Measurements from ENCODE around the gene CDHR3.

Gene CDHR3, protein sequence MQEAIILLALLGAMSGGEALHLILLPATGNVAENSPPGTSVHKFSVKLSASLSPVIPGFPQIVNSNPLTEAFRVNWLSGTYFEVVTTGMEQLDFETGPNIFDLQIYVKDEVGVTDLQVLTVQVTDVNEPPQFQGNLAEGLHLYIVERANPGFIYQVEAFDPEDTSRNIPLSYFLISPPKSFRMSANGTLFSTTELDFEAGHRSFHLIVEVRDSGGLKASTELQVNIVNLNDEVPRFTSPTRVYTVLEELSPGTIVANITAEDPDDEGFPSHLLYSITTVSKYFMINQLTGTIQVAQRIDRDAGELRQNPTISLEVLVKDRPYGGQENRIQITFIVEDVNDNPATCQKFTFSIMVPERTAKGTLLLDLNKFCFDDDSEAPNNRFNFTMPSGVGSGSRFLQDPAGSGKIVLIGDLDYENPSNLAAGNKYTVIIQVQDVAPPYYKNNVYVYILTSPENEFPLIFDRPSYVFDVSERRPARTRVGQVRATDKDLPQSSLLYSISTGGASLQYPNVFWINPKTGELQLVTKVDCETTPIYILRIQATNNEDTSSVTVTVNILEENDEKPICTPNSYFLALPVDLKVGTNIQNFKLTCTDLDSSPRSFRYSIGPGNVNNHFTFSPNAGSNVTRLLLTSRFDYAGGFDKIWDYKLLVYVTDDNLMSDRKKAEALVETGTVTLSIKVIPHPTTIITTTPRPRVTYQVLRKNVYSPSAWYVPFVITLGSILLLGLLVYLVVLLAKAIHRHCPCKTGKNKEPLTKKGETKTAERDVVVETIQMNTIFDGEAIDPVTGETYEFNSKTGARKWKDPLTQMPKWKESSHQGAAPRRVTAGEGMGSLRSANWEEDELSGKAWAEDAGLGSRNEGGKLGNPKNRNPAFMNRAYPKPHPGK

DNA sequence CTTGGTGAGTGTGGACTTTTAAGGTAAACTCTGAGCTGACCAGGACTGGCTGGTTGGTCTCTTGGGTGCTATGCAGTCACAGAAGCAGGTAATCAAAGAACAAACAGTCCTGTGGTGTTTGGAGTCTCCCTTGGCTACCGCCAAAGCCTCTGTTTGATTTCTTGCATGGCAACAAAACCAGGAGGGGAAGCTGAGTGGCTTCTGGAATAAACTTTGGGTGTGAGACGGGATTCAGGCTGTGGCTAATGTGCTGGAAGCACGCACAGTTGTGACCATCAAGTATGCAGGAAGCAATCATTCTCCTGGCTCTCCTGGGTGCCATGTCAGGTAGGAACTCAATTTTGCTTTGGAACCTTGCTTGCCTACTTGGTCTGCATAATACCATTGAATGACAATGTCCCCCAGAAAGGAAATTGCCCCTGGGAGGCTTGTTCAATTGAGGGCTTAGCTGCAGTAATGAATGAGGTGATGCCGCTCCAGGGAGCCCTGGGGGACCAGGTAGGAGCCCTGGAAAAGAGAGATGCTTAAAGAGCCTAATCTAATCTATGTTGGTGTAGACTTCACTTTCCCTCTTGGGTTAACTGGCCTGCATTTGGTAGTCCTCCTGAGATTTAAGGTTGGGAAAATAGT, at the start of gene CDHR3:
TSS of gene CDHR3 (plus strand) at position 227 of the 630 bp plus-strand sequence. CDS start at position 282, 55 bp downstream.
- no peak within 1 kb of the TSS for H3K9ac ChIP-seq
- H4K20me1 ChIP-seq: no peaks in the 10 kb centered on the region
- H3K27me3 ChIP-seq: no peaks in the 10 kb centered on the region
- no peaks in the 10 kb centered on the region for H3K4me1 ChIP-seq
- H3K27ac ChIP-seq: no peak within 1 kb of the TSS
- no peak within 1 kb of the TSS for H3K4me3 ChIP-seq
- H3K9me3 ChIP-seq: 0 out of 2 replicates have a peak, but pooled peaks cover 3% of the 10 kb centered on the region
- no peak within 1 kb of the TSS for H3K4me2 ChIP-seq
- no peaks in the 10 kb centered on the region for H3K36me3 ChIP-seq
- TF ChIP-seq Cebpa-rat (IDR thresholded peaks at IDR 0.05): no peak

DNA sequence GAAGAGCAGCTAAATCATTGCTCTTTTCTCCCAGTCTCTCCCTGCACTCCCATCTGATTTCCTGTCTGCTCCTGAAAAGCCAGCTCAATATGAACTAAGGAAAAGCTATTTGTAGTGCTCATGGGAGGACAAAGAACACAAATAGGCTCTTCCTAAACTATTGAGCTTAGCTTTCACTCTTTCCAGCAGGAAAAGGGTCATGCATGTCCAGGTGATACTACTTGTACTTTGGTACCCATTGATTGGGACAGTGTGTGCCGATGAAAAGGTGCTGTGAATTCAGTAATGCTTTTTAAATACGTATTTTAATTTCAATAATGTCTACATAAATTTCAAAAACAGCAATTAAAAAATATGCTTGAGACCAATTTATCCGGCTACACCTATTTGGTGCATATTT, 49.1 kb upstream of the CDHR3 start:
- H3K9ac ChIP-seq: no peak overlapping the region
- no peaks in the 10 kb centered on the region for H3K4me1 ChIP-seq
- no peak overlapping the region for H3K4me3 ChIP-seq
- no peak overlapping the region for H3K27ac ChIP-seq
- no peaks in the 10 kb centered on the region for H3K36me3 ChIP-seq
- no peaks in the 10 kb centered on the region; the same call in 1 of the 2 replicates for H3K27me3 ChIP-seq
- TF ChIP-seq Cebpa-rat (IDR thresholded peaks at IDR 0.05): no peak
- H4K20me1 ChIP-seq: no peaks in the 10 kb centered on the region
- H3K9me3 ChIP-seq: peaks cover 13% of the 10 kb centered on the region
- H3K4me2 ChIP-seq: no peak overlapping the region

DNA sequence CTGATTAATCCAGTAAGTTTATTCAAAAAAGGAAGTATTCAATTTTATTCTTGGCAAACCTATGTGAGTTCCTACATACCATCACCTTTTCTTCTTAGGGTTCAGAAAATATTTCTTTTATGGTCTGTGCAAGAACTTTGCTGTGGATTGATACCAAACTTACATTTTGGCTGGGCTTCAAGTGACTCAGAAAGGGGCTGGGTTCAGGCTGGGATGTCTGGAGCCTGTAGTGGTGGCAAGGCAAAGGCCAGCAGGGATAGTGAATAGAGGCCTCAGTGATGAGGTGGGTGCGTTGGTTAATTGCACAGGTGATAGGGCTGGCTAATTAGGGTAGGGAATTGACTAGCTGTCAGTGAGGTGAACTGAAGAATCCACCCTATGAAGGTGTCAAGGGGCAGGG, 46.5 kb upstream of the CDHR3 start:
- TF ChIP-seq Cebpa-rat (IDR thresholded peaks at IDR 0.05): no peak
- Histone ChIP-seq H3K27me3 (no peaks in the 10 kb centered on the region; the same call in 1 of the 2 replicates), H3K27ac (no peak overlapping the region), H3K9me3 (no peaks in the 10 kb centered on the region), H3K36me3 (no peaks in the 10 kb centered on the region), H3K9ac (no peak overlapping the region), H3K4me1 (no peaks in the 10 kb centered on the region), H4K20me1 (no peaks in the 10 kb centered on the region), H3K4me2 (no peak overlapping the region), H3K4me3 (no peak overlapping the region)

DNA sequence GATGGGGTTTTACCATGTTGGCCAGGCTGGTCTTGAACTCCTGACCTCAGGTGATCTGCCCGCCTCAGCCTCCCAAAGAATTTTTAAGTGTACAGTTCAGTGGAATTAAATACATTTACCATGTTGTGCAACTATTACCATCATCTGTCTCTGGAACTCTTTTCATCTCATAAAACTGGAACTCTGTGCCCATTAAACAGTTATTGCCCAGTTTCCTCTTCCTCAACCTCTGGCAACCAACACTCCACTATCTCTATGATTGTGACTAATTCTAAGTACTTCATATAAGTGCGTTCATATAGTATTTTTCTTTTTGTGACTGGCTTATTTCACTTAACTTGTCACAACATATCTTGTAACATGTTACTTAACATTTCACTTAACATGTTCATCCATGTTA, 45.4 kb upstream of the CDHR3 start:
- Histone ChIP-seq H3K4me2 (no peak overlapping the region), H3K9ac (no peak overlapping the region), H3K9me3 (no peaks in the 10 kb centered on the region; the same call in 1 of the 2 replicates), H3K36me3 (no peaks in the 10 kb centered on the region), H3K4me3 (no peak overlapping the region), H3K27ac (no peak overlapping the region), H3K4me1 (no peaks in the 10 kb centered on the region), H4K20me1 (no peaks in the 10 kb centered on the region), H3K27me3 (no peaks in the 10 kb centered on the region; the same call in 1 of the 2 replicates)
- TF ChIP-seq Cebpa-rat (IDR thresholded peaks at IDR 0.05): no peak

DNA sequence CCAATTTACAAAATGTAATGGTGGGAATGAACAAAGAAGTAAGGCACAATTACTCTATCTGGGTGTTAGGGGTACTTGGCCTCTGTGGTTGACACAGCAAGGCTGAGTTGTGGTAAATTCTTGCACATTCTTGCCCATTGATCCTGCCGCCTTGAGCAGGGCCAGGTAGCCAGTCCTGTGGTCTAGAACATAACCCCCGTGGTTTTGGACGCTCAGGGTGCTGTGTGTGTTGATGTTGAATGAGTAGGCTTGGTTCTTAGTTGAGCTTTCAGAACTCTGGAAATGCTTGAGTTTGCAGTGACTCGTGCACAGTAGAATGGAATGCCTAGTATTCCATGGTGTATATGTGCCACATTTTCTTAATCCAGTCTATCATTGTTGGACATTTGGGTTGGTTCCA, 42.3 kb upstream of the CDHR3 start:
- Histone ChIP-seq H3K27ac (no peak overlapping the region), H3K36me3 (no peaks in the 10 kb centered on the region), H3K9me3 (peaks cover 24% of the 10 kb centered on the region), H3K27me3 (no peaks in the 10 kb centered on the region; the same call in 1 of the 2 replicates), H3K4me2 (no peak overlapping the region), H3K9ac (no peak overlapping the region), H3K4me3 (no peak overlapping the region), H3K4me1 (no peaks in the 10 kb centered on the region), H4K20me1 (no peaks in the 10 kb centered on the region)
- no peak for TF ChIP-seq Cebpa-rat (IDR thresholded peaks at IDR 0.05)

DNA sequence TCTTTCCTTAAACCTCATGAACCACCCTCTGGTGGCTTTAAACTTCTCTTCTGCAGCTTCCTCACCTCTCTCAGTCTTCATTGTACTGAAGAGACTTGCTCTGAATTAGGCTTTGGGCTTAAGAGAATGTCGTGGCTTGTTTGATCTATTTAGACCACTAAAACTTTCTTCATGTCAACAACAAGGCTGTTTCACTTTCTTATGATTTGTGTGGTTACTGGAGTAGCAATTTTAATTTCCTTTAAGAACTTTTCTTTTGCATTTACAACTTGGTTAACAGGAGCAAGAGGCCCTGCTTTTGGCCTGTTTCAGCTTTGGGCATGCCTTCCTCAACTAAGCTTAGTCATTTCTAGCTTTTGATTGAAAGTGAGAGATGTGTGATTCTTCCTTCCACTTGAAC, 38.1 kb upstream of the CDHR3 start:
- no peak overlapping the region for H3K4me2 ChIP-seq
- H3K9ac ChIP-seq: no peak overlapping the region
- no peak for TF ChIP-seq Cebpa-rat (IDR thresholded peaks at IDR 0.05)
- no peak overlapping the region for H3K27ac ChIP-seq
- no peaks in the 10 kb centered on the region for H3K36me3 ChIP-seq
- H3K9me3 ChIP-seq: peaks cover 24% of the 10 kb centered on the region
- H3K4me3 ChIP-seq: no peak overlapping the region
- H3K4me1 ChIP-seq: no peaks in the 10 kb centered on the region
- no peaks in the 10 kb centered on the region for H3K27me3 ChIP-seq
- H4K20me1 ChIP-seq: no peaks in the 10 kb centered on the region

DNA sequence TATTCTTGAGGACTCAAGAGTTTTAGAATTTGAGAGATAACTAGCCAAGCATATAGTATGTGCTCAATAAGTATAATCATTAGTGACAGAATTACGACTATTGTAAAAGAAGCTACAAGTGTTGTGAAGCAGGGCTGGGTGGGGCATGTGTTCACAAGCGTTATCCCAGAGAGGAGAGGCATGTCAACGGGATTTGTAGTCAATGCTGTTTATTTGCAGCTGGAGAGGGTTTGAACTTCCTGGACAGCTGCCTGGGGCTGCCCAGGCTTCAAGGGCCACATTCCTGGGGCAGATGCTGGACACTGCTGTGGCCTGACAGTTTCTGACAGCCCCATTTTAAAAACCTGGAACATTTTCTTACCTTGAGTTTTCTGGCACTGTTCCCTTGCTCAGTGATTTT, 36.9 kb upstream of the CDHR3 start:
- no peak overlapping the region for H3K4me3 ChIP-seq
- no peak for TF ChIP-seq Cebpa-rat (IDR thresholded peaks at IDR 0.05)
- no peak overlapping the region for H3K27ac ChIP-seq
- peaks cover 24% of the 10 kb centered on the region for H3K9me3 ChIP-seq
- no peaks in the 10 kb centered on the region for H3K27me3 ChIP-seq
- no peaks in the 10 kb centered on the region for H3K4me1 ChIP-seq
- H3K4me2 ChIP-seq: no peak overlapping the region
- no peak overlapping the region for H3K9ac ChIP-seq
- H4K20me1 ChIP-seq: no peaks in the 10 kb centered on the region
- no peaks in the 10 kb centered on the region for H3K36me3 ChIP-seq

DNA sequence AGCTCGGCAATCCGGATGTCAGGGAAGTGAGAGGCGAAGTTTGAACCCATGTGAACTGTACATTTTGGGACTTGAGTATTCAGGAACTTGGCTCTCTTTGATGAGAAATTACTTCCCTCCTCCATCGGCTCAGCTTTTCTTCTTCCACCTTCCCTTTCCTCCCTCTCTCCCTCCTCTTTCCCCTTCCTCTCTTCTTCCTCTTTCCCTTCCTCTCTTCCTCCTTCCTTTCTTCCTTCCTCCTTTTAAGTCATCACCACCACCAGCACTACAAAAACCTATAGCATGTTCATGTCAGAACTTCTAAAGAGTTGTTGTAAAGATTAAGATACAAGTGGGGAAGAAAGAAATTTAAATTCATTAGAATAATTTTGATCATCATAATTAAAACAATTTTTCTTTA, 31.9 kb upstream of the CDHR3 start:
- H3K27ac ChIP-seq: no peak overlapping the region
- no peaks in the 10 kb centered on the region for H3K9me3 ChIP-seq
- no peaks in the 10 kb centered on the region for H3K4me1 ChIP-seq
- no peak overlapping the region for H3K4me2 ChIP-seq
- H3K27me3 ChIP-seq: no peaks in the 10 kb centered on the region
- H4K20me1 ChIP-seq: no peaks in the 10 kb centered on the region
- H3K36me3 ChIP-seq: no peaks in the 10 kb centered on the region
- no peak overlapping the region for H3K9ac ChIP-seq
- no peak for TF ChIP-seq Cebpa-rat (IDR thresholded peaks at IDR 0.05)
- no peak overlapping the region for H3K4me3 ChIP-seq

DNA sequence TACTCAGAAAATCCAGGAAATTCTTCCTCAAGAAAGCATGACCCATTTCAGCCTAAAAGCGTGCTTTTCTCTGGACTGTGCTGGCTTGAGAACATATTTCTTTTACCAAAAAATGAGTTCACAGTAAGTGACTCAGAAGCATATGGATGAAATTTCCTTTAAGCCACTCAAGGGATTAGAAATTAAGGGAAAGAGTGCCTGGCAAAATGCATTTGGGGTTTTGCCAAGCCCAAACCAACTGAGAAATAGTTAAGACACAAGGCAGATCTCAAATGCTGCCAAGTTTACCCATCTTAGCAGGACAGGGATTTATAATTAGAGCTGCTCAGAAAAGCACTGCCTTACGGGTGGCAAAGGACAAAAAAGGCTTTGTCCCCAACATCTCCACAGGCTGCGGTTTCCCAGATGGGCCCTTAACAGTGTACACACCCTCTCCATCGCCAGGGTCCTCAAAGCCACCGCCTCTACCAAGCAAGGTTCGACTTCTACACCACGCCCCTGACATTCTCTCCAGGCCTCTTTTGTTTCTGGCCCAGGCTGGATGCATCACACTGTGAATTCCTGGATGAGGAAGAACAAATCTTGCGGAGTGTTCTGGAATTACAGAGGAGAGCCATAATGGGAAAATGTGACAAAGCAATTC, 30.1 kb upstream of the CDHR3 start:
- Histone ChIP-seq H3K4me2 (no peak overlapping the region), H3K4me3 (no peak overlapping the region), H3K36me3 (no peaks in the 10 kb centered on the region), H3K27me3 (no peaks in the 10 kb centered on the region), H3K27ac (no peak overlapping the region), H3K9me3 (no peaks in the 10 kb centered on the region), H3K4me1 (no peaks in the 10 kb centered on the region), H4K20me1 (no peaks in the 10 kb centered on the region), H3K9ac (no peak overlapping the region)
- TF ChIP-seq Cebpa-rat (IDR thresholded peaks at IDR 0.05): no peak
